GM12891 (cell line): ENCODE data around the gene HEXD.
A peak's percentile ranks its signal among the peaks of the same experiment; 100 is the strongest.
"Not testable (repeated sequence)": the region's sequence is repeated elsewhere in the genome, so short reads cannot be mapped to it uniquely, and the experiment has no call there.

Experiments
- DNase-seq: peaks from one replicate; pipeline ENCODE4 v3.0.0; 2011; ENCODE audit warnings: low spot score; ENCODE audit not compliant: insufficient read length
- FAIRE-seq: peaks from 2 replicates; lab custom pipeline; 2011; peaks lifted over from hg19 to GRCh38; lab: Jason Lieb, UNC
- PAX5 ChIP-seq: IDR thresholded peaks from 2 replicates; pipeline ENCODE4 v1.6.1; 2011; ENCODE audit warnings: low read length, moderate library complexity, mild to moderate bottlenecking; ENCODE audit not compliant: insufficient read depth, severe bottlenecking
- POLR2A ChIP-seq: IDR thresholded peaks from 2 replicates; pipeline ENCODE4 v1.6.1; 2011; ENCODE audit warnings: low read depth, low read length, control low read depth
- POLR2AphosphoS5 ChIP-seq: IDR thresholded peaks from 2 replicates; pipeline ENCODE4 v1.6.1; 2011; ENCODE audit warnings: low read depth, low read length, control low read depth
- POU2F2 ChIP-seq: IDR thresholded peaks from 2 replicates; pipeline ENCODE4 v1.6.1; 2011; ENCODE audit warnings: low read depth, mild to moderate bottlenecking, control low read depth, low read length, moderate library complexity
- SPI1 ChIP-seq: IDR thresholded peaks from 2 replicates; pipeline ENCODE4 v1.6.1; 2011; ENCODE audit warnings: low read depth, low read length, control low read depth
- TAF1 ChIP-seq: IDR thresholded peaks from 2 replicates; pipeline ENCODE4 v1.6.1; 2011; ENCODE audit warnings: low read depth, low read length, control low read depth

Gene HEXD

DNA sequence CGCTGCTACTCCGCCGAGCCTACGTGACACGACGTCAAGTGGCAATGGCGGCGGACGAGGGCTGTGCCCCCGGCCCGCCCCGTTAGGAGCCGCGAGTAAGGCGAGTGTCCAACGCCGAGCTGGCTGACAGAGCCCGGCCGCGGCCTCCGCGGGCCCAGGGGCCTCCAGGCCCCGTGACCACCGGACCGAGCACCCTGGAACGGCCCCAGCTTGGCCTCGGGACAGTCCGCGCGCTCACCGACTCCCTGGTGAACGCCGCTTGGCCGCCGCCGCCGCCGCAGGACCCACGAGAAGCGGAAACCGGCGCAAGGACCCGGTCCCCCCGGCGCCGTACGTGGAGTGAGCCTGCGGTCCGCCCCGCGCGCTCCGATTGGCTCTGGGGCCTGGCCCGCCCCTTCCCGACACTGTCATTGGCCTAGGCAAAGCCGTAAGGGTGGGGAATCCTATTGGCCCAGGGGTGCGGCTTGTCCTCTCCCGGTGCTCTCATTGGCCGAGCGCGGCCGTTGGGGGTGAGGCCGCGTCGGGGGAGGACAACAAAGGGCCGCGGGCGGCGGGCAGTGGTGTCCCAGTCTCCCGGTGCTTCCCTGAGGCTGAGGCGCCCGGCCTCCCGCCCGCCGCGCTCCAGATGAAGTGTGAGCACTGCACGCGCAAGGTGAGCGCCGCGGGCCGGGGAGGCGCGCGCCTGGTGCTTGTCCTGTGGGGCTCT lies 40.2 kb downstream of the HEXD start, which contains the start of gene NARF:
Gene NARF, plus strand, starts transcription at position 563 of the 706 bp plus-strand sequence. Its CDS starts 63 bp downstream, at position 626.
- FAIRE-seq (peak; percentile 98), DNase-seq (peak; percentile 99)
- TF ChIP-seq TAF1, result peak; percentile 80
- TF ChIP-seq SPI1, result no peak
- peak; percentile 81 for TF ChIP-seq POLR2AphosphoS5
- peak; percentile 78 for TF ChIP-seq POLR2A
- TF ChIP-seq POU2F2, result no peak
- peak; percentile 10 for TF ChIP-seq PAX5

DNA sequence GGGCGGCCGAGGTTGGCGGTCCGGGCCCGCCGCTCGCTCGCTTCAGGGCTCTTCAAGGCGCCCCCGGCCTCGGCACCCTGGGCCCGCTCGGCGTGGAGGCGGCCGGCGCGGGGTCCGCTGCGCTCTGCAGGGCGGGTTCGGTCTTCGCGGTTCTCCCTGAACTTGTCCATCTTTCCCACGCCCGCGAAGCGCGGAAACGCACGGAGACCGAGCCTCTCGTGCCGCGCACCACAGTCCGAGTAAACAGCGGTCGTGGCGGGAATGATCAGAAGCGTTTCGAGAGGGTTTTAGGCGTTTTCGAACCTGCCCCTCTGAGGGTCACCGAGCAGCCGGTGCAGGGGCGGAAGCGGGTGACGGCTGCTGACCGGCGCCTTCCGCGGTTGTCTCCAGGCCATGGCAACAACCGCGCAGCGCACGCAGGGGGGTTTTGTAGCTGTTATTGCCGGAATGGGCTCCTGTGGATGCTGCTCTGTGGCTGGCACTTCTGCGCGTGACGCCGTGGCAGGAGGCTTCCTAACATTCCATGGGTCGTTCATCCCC lies 40.8 kb downstream of the HEXD start:
- TF ChIP-seq TAF1 (no peak; the same call in 1 of the 2 replicates), SPI1 (0 out of 2 replicates have a peak, but pooled peaks have one; percentile 18)
- no peak for DNase-seq
- FAIRE-seq, result peak; percentile 45

DNA sequence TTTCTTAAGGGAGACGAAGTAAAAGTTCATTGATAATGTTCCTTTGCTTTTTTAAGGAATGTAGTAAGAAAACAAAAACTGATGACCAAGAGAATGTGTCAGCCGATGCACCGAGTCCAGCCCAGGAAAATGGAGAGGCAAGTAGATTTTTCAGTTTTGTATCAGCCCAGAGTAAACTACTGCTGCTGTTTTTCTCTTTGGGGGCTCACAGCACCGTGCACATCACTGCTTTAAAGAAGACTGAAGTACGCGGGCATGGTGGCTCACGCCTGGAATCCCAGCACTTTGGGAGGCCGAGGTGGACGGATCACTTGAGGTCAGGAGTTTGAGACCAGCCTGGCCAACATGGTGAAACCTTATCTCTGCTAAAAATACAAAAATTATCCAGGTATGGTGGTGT lies 41.8 kb downstream of the HEXD start:
- not testable (repeated sequence) for DNase-seq, FAIRE-seq

DNA sequence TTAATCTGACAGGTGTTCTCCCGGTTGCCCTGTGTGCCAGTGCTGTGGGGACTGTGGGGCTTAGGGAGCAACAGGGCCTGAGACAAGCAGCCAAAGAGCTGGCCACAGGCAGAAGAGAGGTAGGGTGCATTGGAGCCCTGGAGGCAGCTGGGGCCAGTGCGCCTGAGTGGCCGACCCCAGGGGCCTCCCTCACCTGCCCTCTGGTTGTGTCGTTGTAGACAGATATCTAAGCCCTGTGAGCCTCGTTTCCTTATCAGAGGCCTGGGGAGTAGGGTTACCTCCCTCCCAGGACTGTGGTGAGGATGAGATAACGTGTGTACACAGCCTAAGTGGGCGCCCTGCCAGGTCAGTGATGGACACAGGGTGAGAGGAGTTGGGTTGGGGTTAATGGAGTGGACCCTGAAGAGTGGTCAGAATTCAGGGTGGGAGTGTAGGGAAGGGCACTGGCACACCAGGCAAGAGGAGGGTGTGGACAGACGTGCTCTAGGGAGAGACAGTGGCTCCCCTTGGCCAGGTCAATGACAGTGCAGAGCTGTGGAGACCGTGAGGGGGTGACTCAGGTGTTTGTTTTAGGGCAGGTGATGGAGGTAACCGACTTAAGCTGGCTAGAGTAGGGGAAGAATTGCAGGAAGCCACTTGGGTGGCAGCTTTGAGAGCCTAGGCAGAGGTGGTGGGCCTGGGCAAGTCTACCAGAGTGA lies 43.8 kb downstream of the HEXD start:
- no peak for DNase-seq
- no peak for TF ChIP-seq PAX5
- no peak for TF ChIP-seq SPI1
- no peak for TF ChIP-seq POU2F2
- no peak for TF ChIP-seq TAF1
- TF ChIP-seq POLR2A, result no peak
- no peak for TF ChIP-seq POLR2AphosphoS5
- no peak for FAIRE-seq

DNA sequence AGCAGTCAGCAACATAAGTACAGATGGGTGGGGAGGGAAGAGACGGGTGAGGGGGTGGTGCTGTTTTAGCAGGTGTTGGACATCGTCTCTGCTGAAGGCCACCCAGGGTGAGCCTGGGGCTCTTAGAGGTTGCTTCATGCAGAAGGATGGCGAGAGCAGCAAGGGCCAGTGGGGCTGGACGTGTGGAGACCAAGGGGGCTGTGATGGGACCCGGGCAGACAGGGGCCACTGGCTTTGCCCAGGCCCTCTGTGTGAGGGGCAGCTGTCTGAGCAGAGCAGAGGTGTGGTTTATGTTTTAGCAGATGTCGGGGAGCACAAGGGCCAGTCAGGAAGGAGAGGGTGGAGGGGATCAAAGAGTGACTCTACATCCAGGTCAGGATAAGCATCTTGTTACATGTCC lies 45.2 kb downstream of the HEXD start:
- no peak for DNase-seq
- TF ChIP-seq PAX5 (no peak), POU2F2 (no peak)
- FAIRE-seq, result no peak

DNA sequence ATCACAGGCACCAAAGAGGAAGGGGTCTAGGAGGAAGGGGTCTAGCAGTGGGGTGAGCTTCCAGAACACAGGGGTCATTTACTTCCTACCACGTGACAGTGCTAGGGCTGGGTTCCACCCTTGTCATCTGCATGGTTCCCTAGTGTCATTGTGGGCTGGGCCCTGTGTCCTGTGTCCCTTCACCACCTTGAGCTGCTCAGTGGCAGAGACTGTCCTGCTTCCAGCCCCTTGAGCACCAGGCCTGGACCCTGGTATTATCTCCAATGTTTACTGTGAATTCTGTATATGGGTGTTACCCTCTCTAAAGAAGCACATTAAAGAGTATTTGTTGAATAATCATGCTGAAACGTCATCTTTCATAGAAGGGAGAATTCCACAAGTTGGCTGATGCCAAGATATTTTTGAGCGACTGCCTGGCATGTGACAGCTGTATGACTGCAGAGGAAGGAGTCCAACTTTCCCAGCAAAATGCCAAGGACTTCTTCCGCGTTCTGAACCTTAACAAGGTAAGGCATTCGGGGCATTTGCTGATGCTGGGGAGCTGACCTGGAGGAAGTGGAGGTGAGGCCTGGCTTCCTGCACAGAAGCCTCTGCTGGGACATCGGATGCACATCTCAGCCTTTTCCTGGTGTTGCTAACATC lies 45.9 kb downstream of the HEXD start:
- no peak for FAIRE-seq
- no peak for TF ChIP-seq TAF1
- no peak for TF ChIP-seq PAX5
- TF ChIP-seq POU2F2, result no peak
- no peak for TF ChIP-seq POLR2A
- TF ChIP-seq POLR2AphosphoS5, result no peak
- no peak for TF ChIP-seq SPI1
- no peak for DNase-seq

DNA sequence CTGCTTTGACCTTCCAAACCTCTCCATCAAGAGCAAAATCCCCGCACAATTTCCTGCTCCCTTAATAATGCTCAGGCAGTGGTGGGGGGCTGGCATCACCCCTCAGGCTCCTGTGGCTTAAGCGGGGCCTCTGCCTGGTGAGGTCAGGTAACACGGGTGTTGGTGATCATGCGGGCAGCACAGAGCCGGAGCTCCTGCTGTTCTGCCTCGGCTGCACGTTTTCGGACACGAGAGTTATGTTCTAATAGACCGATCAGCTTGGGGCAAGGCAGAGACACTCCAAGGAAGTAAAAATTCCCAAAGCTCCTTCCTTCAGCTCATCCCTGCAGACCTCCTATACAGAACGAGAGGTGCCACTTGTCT lies 46.4 kb downstream of the HEXD start:
- no peak for FAIRE-seq
- DNase-seq, result no peak

DNA sequence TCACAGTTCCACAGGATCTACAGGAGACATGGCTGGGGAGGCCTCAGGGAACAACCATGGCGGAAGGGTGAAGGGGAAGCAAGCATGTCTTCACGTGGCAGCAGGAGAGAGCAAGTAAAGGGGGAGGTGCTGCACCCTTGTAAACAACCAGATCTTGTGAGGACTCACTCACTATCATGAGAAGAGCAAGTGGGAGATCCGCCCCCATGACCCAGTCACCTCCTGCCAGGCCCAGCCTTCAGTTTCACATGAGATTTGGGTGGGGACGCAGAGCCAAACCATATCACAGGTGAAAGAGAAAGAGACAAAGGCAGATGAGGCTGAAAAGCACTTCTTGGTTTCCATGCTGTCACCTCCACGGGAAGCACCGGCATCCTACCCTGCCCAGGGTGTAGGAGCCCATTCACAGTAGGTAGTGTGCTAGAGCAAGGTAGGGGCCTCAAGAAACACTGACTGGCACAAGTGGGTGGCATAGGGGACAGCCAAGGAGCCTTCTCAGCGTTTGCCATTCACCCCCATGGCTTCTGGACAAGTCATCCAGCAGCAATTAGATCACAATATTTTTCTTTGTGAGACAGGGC lies 47.0 kb downstream of the HEXD start:
- TF ChIP-seq PAX5 (no peak), TAF1 (no peak), POLR2AphosphoS5 (no peak), SPI1 (no peak), POLR2A (no peak), POU2F2 (no peak)
- DNase-seq (no peak), FAIRE-seq (no peak)

More for the DNA sequence above, 46.4 kb downstream of the HEXD start:
- TF ChIP-seq PAX5, result no peak

DNA sequence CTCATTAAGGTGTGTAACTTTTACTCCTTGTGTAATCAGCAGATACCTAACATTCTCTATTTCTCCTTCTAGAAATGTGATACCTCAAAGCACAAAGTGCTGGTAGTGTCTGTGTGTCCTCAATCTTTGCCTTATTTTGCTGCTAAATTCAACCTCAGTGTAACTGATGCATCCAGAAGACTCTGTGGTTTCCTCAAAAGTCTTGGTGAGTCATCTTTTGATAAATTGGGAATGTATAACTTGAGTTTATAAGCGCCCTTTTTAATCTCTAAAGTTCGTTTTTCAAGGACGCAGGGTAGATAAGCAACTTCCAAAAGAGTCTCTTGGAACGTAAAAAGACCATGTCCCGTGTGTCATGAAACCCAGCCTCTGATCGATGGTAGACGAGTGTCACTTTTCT lies 50.5 kb downstream of the HEXD start:
- FAIRE-seq (no peak), DNase-seq (no peak)
- TF ChIP-seq POLR2A (no peak), PAX5 (no peak), POU2F2 (no peak), POLR2AphosphoS5 (no peak), TAF1 (no peak), SPI1 (no peak)
